GM21515 (cell line): Measurements from ENCODE around the gene SERGEF.

Source experiments
- ATAC-seq: cut with Tn5 transposase; IDR thresholded peaks from one replicate; pipeline ENCODE4 v1.9.1; 2021; ENCODE audit not compliant: unreplicated experiment

Gene SERGEF

DNA sequence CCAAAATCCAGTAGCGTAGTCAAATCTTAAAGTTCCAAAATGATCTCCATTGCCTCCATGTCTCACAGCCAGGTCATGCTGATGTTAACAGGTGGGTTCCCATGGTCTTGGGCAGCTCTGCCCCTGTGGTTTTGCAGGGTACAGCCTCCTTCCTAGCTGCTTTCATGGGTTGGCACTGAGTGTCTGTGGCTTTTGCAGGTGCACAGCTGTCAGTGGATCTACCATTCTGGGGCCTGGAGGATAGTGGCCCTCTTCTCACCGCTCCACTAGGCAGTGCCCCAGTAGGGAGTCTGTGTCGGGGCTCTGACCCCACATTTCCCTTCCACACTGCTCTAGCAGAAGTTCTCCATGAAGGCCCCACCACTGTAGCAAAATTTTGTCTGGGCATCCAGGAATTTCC lies 145.5 kb downstream of the SERGEF start:
- ATAC-seq = no peak

DNA sequence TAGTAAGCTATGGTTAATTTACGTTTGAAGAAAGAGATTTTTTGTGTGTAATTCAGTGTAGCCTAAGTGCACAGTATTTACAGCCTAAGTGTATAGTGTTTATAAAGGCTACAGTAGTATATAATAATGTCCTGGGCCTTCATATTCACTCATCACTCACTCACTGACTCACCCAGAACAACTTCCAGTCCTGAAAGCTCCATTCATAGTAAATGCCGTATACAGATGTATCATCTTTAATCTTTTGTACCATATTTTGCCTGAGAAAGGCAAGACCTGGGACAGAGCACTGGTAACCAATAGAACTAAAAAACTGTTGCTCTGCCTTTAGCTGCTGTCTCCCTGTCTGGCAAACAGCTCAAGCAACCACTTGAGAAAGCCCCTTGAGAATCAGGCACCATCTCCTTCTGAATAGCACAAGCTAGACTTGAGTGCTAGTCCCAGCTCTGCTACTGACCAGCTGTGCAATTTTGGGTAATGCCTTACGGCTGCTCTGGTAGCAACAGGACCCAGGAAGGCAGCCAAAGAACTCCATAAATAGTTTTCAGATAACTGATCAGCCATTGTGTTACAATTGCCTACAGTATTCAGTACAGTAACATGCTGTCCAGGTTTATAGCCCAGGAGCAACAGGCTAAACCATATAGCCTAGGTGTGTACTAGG lies 146.9 kb downstream of the SERGEF start:
- no peak for ATAC-seq

DNA sequence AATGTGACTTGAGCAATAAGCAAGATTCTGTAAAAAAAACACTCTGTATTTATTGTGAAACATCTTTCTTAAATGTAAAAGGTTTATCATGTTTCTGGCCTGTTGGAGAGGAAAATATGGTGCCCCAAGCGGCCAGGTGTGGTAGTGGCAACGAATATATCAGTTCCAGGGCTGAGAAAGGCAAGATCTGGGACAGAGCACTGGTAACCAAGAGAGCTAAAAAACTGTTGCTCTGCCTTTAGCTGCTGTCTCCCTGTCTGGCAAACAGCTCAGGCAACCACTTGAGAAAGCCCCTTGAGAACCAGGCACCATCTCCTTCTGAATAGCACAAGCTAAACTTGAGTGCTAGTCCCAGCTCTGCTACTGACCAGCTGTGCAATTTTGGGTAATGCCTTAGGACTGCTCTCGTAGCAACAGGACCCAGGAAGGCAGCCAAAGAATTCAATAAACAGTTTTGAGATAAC lies 148.3 kb downstream of the SERGEF start:
- no peak for ATAC-seq

DNA sequence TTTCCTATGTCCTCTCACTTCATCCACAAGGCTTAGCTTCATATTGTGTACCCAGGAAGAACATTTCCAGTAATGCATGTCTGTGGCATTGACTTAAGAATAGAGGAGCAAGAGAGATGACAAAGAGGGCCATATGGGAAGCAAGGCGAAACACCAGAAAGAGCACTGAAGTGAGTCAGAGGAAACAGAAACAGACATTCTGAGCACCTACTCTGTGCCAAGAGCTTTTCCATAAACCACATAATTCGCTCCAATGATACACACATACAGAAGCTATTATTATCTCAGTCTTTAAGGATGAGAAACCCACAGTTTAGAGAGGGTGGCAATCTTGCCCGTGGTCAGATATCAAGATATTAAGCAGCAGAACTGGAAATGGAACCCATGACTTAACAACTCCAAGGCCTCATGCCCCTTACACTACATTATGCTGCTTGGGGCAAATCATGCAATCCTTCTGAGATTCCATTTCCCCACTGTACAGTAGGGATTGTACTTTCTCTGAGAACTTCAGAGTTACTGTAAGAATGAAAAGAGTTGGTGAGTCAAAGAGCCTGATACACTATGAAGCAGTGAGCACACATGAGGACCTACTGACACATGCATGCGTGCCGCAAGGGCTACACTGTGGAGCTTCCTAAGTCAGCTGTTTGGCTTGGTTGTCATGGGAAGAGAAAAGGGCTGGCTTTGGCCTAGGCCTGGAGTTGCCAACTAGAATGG lies 151.7 kb downstream of the SERGEF start:
- no peak for ATAC-seq

DNA sequence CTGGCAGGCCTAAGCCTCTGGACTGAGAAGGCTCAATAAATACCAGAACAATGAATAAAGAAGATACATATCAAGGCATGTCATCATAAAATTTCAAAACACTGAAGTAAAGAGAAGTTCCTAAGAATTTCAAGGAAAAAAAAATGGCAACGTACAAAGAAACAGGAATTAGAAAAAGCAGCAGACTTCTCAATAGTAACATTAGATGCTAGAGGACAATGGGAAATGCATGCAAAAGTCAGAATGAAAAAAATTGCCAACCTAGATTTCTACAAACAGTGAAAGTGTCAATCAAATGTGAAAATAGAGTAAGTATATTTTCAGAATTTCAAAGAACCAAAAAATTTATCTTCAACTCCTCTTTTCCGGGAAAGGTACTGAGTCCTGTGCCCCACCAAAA lies 153.3 kb downstream of the SERGEF start:
- no peak for ATAC-seq

DNA sequence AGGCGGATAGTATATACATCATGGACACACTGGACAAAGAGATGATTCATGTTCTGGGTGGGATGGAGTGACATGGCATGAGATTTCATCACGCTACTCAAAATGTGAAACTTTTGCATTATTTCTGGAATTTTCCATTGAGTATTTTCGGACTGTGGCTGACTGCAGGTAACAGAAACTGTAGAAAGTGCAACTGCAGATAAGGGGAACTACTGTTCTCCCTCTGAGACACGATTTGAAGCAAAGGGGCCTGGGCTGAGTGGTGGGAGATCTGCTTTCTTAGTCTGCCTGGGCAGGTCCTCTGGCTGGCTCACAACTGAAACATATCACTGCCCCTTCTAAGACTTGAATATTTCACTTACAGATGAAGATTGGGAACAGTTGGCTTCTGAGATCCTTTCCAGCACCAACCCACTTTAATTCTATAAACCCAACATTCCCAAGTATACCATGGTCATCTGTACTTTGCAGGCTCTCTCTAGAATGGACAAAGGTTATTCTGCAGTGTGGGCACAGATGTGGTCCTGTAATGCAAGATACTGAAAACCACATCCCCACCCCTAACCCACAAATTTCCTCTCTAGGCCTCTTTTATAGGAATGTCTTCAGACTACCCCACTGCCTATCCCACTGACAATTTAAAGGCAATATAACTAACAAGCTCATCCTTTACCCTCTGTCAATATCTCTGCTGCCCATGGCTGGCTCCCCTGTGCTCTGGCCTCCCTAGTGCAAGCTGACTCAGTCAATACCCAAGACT lies 157.1 kb downstream of the SERGEF start:
- peak; percentile 52 for ATAC-seq

DNA sequence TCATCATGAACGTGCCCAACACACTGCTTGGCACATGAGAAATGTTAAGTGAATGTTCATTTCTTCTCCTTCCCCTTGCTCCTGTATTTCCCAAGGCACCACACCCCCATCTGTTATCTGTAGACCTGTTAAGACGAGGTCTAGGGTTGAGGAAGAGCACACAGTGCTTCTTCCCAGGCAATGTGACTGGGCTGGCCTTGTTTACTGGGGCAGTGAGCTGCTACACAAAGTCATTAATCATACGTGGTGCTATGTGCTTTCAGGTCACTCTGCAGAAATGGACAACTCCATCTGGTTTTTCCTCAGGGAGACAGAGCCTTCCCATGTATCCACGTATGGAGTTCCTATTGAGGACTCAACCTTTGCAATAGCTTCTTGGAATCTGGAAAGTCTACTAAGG lies 159.6 kb downstream of the SERGEF start:
- ATAC-seq = no peak

DNA sequence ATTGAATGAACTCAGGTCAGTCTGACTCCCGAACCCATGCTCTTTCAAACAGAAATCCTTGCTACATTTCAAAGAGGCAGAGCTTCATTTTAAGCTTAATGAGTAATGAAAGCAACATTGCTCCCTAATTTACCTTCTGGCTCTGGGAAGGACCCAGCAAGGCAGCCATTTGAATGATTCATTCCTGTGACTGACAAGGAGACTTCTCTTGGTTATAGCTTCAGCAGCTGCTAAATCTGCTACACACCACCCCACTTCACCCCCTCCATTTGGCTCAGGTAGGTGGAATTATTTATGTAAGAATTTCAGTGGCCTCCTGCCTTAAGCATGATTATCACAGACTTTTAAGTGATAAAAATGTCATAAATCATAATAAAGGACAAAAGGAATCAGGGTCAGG lies 160.6 kb downstream of the SERGEF start:
- ATAC-seq = no peak

DNA sequence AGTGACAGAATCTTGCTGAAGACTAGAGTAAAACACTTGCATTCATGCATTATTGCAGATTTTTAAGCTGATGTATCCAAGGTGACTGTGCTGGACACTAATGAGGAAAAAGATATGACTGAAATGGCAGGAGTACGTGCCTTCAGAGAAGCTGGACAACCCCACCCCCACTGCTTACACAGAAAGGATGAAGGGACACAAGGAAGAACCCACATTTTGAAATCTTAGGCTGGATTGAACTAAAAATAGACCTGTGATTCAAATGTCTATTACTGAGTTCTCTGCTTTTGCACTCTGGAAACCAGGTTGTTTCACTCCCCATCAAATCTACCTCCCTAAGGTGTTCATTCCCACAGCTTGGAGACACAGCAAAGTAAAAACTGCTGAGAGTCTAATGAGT lies 161.2 kb downstream of the SERGEF start:
- ATAC-seq = no peak

DNA sequence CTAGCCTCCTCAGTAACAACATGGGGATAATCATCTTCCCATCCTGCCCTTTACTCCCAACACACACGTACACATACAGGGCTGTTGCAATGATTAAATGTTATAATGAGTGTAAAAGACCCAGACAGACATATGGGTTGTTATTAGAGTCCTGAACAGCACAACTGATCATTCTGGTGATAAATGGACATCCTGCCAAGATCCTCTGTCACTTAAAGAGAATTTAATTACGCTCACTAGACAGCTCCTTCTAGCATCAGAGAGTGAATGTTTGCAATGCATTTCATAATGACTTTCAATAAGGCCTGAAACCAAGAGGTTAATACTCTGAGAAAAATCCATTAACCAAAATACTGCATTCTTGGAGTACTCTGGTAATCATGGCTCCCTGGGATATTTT lies 162.5 kb downstream of the SERGEF start:
- ATAC-seq = no peak

DNA sequence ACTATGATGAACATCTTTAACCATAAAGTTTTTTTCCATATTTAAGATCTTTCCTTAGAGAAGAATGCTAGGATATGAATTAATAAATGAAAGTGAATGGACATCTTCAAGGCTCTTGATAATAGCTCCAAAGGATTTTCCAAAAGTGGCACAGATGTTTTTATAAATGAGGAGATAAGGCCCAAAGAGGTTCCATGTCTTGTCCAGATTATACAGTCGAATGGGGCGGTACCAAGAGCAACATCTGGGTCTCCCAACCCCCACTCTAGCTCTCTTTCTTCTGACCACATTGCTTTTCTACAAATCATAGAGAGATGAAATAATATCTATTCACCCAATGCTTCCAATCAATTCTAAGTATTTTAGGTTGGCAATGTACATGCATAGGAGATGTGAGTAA lies 164.1 kb downstream of the SERGEF start:
- no peak for ATAC-seq

DNA sequence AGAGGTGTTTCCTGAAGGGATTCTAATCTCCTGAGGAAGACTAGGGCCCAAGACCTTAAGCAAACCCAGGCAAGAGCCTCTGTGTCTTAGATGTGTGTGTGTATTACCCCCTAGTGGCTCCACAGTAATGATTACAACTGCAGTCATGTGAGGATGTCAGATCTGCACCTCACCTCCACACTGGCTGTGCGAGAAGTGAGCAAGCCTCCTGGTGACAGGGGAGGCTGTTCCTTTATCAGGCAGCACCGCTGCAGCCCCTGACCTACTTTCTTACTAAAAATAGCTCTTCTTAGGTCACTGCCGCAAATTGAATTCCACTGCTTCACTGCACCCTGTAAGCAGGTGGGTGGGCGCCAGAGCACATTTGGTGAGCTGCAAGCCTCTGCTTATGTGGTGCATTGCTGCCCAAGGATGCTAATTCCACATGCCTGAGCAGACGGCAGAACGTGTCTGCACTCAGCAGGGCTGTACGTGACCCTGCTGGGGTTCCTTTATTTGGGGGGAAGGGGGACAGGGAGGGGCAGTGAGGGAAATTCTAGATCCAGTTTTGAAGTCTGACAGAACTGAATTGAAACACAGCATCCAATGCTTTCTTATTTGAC lies 165.9 kb downstream of the SERGEF start:
- no peak for ATAC-seq

DNA sequence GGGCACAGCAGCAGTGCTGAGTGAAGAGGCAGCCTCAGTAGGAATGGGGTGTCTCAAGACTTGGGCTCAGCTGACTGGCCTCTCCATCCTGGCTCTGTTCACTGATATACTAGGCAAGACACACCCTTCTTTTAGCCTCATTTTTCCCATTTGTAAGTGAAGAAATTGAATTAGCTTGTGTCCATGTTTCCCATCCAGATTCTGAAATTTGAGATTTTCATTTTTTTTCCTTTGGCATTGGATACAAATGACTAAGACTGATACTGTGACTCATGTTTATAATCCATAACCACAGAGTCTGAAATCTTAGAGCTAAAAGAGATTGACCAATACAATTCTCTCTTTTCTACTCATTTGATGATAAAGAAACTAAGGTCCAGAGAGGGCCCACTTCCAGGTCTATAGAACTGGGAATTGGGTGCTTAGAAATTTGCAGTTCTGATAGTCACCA lies 167.4 kb downstream of the SERGEF start:
- ATAC-seq = no peak

DNA sequence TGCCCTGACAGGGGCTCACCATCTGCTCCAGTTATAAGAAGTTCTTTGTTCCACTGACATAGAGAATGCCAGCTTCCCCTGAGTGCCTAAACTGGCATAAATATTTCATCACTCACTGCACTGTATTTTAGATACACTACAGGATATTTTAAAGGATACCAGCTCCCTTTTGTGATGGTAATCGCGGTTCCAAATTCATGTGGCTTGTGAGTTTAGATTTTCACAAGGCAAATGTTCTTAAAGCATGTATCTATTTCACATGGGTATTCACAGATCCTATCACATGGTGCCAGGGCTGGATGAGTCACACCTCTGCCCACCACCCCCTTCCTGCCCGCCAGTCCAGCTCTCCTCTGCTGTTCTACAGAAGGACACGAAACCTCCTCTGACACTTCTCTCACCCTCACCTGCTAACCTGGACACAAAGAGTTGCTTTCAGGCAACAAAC lies 172.7 kb downstream of the SERGEF start:
- no peak for ATAC-seq

DNA sequence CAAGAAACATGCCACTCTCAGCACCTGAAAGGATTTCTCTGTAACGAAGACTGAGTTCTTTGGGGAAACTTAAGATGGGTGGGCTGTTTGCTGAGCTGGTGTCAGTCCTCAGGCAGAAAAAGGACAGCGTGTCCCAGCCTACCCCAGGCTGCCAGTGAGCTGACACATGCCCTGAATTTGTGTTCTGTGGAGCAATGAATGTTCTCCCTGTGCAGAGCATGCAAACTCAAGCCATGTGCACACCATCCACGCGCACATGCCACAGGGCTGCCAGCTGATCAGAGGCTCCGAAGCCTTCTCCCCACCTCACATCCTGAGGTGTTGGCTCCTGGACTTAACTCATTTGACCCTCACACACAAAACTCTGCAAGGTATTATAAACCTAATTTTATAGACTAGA lies 173.4 kb downstream of the SERGEF start:
- no peak for ATAC-seq

DNA sequence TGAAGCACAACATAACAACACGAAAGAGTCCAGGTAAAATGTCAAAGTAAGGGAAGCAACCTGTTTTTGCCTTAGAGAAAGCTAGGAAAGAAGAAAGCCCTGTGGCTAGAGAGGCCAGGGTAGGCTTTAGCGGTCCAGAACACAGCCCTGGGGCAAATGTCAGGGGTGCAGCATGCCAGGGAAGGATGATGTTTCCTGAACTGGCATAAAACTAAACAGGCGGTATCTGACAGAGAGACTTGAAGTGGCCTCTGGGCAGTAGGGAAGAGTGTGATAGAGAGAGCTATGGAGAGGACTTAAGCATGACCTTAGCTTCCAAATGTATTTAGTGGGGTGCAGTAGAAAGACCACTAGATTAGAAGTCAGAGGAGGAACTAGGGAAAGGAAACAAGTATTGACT lies 174.7 kb downstream of the SERGEF start:
- ATAC-seq = no peak

DNA sequence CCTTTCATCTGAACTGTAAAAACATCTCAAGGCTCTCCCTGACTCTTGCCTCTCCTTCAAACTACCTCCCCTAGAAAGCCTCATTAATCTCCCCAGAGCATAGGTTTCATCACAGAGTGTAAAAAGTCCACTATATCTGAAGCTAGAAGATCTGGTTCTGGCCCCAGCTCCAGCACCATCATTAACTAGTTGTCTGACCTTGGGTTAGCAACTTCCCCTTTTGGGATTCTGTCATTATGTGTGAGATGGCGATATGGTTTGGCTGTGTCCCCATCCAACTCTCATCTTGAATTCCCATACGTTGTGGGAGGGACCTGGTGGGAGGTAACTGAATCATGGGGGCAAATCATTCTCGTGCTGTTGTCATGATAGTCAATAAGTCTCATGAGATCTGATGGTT lies 181.0 kb downstream of the SERGEF start:
- ATAC-seq = no peak

DNA sequence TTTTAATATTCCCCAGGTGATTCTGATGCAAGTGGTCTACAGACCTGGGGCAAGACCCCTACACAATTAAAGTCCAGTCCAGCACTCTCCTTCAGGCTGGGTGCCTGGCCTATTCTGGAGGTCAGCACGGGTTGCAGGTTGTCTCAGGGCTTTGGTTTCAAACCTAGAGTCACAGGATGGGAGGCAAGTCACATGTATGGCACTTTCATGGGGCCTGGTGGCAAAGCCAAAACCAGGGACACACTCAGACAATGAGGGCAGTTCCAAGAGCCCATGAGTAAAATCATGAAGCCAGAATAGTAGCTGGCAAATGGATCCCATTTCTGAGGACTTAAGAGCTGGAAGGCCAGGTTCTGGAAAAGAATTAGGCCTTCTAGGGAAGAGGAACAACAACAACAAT lies 181.6 kb downstream of the SERGEF start:
- ATAC-seq = no peak

DNA sequence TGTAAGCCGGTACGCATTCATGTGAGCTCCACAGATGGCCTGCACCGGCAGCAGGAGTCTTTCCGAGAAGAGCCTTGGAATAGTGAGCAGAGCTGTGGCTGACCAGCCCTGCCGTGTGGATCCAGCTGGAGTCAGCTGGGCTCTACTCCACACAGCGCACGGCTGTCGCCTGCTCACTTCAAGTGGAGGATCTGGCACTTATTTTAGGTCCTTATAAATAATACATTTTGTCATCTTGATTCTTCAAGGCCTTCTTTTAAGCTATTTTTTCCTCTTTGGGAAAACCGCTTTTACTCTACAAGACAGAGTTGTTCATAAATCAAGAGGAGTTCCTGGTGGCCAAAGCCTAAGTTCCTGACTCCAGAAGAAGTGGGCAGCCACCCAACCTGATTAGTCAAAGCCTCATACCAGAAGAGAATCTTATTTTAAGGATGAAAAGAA lies 184.5 kb downstream of the SERGEF start:
- no peak for ATAC-seq

DNA sequence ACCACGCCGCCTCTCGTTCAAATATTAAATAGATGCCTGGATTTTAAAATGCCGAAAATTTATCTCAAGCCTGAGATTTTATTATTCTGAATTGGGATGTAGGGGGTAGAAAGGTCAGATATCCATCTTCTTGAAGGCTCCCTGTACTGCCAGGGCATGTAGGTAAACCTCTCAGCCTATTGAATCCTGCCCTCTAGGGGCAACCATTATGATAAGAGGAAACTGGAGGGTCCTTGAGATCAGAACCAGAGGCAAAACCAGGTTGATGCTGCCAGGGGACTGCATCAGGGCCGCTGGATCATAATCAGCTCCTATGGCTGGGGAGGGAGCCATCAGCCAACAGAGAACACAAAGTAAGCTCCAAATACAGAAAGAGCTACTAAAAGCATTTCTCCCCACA lies 185.8 kb downstream of the SERGEF start:
- no peak for ATAC-seq

DNA sequence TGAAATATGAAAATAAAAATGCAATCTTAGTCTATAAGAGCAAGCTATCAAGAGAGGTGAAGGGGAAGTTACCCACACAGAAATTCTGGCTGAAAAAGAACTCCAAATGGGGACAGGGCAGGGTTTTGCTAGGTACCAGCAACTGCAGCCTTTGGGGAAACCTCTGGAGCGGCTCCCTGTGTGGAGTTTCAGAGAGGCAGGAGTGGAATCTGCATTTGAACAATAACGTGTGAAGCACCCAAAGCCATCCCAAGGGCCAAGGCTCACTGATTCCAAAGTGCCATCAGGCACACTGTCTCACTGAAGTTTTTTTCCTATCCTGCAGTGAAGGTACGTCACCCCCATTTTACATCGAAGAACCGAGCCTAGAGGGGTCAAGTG lies 190.5 kb downstream of the SERGEF start:
- ATAC-seq = no peak
